HL-60 (cell line): ENCODE measurements around the gene TIMM17B.

Source experiments
- GABPA ChIP-seq: IDR thresholded peaks from 2 replicates; pipeline ENCODE4 v1.6.1; 2012; ENCODE audit warnings: low read depth
- POLR2AphosphoS5 ChIP-seq: IDR thresholded peaks from 2 replicates; pipeline ENCODE4 v1.6.1; 2012; ENCODE audit warnings: low read depth
- REST ChIP-seq: IDR thresholded peaks from 2 replicates; pipeline ENCODE4 v1.6.1; 2012; ENCODE audit warnings: low read depth; ENCODE audit not compliant: insufficient replicate concordance
- SPI1 ChIP-seq: IDR thresholded peaks from 2 replicates; pipeline ENCODE4 v1.6.1; 2012; ENCODE audit warnings: low read depth, mild to moderate bottlenecking, borderline replicate concordance
- TF ChIP-seq, protein P1 (sequence below): IDR thresholded peaks from one replicate; pipeline ENCODE4 v1.5.1; 2011; ENCODE audit warnings: low read length, control low read depth, inconsistent platforms; ENCODE audit not compliant: insufficient read depth

DNA sequence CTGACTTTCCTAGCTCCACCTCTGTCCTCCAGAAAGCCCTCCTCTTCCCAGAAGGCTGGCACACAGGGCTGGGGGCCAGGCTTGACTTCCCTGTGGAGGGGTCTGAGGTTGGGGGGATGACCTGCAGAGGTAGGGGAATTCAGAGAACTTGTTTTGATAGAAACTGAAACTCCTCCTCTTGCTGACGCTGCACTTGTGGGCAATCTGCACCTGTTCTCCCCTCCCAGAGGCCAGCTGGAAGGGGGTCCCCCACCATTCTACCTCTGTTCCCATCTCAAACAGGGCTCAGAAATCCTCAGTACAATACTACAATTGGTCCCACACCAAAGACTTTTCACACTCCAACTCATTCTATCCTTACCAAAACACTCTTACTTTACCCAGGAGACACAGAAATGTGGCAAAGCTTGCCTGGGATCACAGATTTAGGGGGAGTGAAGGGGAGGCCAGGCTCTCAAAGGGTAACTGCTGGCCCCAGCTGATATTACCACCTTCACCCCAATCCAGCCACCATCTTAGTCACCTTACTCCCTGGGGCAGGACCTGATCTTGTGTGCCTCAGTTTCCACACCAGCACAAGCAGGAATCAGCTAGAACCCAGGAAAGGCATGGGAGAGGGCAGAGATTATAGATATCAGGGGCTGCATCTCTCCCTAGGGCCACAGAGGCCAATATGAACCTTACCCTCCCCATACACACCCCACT, 41.3 kb upstream of the TIMM17B start:
- TF ChIP-seq, protein P1, sequence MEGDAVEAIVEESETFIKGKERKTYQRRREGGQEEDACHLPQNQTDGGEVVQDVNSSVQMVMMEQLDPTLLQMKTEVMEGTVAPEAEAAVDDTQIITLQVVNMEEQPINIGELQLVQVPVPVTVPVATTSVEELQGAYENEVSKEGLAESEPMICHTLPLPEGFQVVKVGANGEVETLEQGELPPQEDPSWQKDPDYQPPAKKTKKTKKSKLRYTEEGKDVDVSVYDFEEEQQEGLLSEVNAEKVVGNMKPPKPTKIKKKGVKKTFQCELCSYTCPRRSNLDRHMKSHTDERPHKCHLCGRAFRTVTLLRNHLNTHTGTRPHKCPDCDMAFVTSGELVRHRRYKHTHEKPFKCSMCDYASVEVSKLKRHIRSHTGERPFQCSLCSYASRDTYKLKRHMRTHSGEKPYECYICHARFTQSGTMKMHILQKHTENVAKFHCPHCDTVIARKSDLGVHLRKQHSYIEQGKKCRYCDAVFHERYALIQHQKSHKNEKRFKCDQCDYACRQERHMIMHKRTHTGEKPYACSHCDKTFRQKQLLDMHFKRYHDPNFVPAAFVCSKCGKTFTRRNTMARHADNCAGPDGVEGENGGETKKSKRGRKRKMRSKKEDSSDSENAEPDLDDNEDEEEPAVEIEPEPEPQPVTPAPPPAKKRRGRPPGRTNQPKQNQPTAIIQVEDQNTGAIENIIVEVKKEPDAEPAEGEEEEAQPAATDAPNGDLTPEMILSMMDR = no peak
- TF ChIP-seq GABPA = no peak
- no peak for TF ChIP-seq POLR2AphosphoS5
- TF ChIP-seq REST = no peak
- no peak for TF ChIP-seq SPI1
